ENCODE measurements around the gene TNFRSF12A.
"Not testable (repeated sequence)": the region's sequence is repeated elsewhere in the genome, so short reads cannot be mapped to it uniquely, and the experiment has no call there.

TNFRSF12A gene

DNA sequence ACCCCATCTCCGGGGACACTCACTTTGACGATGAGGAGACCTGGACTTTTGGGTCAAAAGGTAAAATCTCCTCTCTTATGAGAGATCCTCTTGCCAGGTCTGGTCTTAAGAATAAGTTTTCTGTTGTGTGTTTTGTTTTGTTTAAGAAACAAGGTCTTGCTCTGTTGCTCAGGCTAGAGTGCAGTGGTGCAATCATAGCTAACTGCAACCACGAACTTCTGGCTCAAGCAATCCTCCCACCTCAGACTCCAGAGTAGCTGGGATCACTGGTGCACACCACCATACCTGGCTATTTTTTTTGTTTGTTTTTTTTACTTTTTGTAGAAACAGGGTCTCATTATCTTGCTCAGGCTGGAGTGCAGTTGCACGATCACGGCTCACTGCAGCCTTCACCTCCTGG lies 30.3 kb downstream of the TNFRSF12A start:
- peaks cover 18% of the 10 kb centered on the region for H3K27me3 Mint-ChIP-seq
- peaks cover 79% of the 10 kb centered on the region for H3K4me1 Mint-ChIP-seq (ENCODE audit: low read depth)
- H3K4me3 Mint-ChIP-seq: no peak overlapping the region
- intact Hi-C loops (cut with micrococcal nuclease): no loop called here
- H3K27ac Mint-ChIP-seq: no peak overlapping the region
- H3K9me3 Mint-ChIP-seq: no peaks in the 10 kb centered on the region
- peaks cover 70% of the 10 kb centered on the region for H3K36me3 Mint-ChIP-seq (ENCODE audit: low read depth)

DNA sequence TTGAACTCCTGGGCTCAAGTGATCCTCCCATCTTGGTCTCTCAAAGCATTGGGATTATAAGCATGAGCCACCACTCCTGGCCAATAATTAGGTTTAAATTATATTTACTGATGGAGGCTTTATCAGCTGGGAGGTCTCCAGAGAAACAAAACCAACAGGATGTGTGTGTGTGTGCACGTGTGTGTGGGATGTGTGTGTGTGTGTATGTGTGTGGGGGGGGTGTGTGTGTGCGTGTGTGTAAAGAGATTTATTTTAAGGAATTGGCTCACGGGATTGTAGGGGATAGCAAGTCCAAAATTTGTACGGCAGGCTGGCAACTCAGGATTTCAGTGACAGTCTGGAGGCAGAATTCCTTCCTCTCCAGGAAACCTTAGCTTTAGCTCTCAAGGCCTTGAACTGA lies 30.8 kb downstream of the TNFRSF12A start:
- peaks cover 85% of the 10 kb centered on the region for H3K4me1 Mint-ChIP-seq (ENCODE audit: low read depth)
- H3K4me3 Mint-ChIP-seq: no peak overlapping the region
- H3K27ac Mint-ChIP-seq: no peak overlapping the region
- peaks cover 75% of the 10 kb centered on the region for H3K36me3 Mint-ChIP-seq (ENCODE audit: low read depth)
- intact Hi-C loops (cut with micrococcal nuclease): no loop called here
- H3K27me3 Mint-ChIP-seq: peaks cover 18% of the 10 kb centered on the region
- no peaks in the 10 kb centered on the region for H3K9me3 Mint-ChIP-seq

DNA sequence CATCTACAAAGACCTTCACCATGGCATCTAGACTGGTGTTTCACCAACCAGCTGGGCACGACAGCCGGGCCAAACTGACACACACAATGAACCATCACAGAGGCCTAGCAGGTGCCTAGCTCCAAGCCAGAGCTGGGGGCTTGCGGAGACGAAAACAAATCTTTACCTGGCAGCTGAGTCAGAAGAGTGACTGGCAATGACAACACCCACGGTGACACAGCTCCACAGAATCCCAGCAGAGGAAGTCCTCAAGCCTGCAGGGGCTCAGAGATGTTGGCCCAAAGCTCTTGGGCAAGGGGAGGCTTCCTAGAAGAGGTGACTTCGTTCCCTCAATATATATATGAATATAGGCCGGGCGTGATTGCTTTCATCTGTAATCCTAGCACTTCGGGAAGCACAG lies 31.3 kb downstream of the TNFRSF12A start:
- H3K4me1 Mint-ChIP-seq (ENCODE audit: low read depth): peaks cover 89% of the 10 kb centered on the region
- H3K36me3 Mint-ChIP-seq (ENCODE audit: low read depth): peaks cover 75% of the 10 kb centered on the region
- H3K27ac Mint-ChIP-seq: no peak overlapping the region
- peaks cover 18% of the 10 kb centered on the region for H3K27me3 Mint-ChIP-seq
- H3K4me3 Mint-ChIP-seq: no peak overlapping the region
- intact Hi-C loops (cut with micrococcal nuclease): no loop called here
- H3K9me3 Mint-ChIP-seq: no peaks in the 10 kb centered on the region

DNA sequence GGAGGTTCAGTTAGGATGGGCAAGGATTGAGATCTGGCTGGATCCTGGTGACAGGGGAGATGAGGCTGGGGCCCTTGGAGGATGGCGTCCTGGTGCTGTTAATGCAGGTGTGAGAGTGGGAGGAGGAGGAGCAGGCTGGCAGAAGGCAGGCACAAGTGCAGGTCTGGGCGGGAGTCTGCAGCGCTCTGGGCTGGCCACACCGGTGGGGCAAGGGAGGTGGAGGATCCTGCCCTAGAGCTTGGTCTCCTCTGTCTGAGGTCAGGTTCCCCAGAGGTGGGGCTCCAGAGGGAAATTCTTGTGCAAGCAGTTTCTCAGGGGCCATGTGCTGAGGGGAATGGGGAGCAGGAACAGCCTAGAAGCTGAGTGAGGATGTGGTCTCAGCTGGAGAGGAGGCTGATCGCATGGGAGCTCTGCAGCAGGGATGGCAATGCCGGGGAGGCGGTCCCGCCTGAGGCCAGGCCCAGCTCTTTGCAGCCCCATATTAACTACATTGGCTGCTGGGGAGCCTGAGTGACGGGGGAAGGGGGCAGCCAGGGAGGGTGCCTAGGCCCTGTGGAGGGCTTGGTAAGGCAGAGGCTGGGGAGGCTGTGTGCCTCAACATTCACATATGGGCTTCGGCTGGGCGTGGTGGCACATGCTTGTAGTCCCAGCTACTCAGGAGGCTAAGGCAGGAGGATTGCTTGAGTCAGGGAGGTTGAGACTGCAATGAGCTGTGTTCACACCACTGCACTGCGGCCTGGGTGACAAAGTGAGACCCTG lies 32.6 kb downstream of the TNFRSF12A start:
- Mint-ChIP-seq H3K4me3 (peak overlapping the region; percentile 4), H3K4me1 (ENCODE audit: low read depth) (peaks cover 91% of the 10 kb centered on the region), H3K27me3 (peaks cover 14% of the 10 kb centered on the region), H3K36me3 (ENCODE audit: low read depth) (peaks cover 80% of the 10 kb centered on the region), H3K27ac (peak overlapping the region; percentile 36)
- intact Hi-C loops (cut with micrococcal nuclease); H3K9me3 Mint-ChIP-seq: not testable (repeated sequence)

DNA sequence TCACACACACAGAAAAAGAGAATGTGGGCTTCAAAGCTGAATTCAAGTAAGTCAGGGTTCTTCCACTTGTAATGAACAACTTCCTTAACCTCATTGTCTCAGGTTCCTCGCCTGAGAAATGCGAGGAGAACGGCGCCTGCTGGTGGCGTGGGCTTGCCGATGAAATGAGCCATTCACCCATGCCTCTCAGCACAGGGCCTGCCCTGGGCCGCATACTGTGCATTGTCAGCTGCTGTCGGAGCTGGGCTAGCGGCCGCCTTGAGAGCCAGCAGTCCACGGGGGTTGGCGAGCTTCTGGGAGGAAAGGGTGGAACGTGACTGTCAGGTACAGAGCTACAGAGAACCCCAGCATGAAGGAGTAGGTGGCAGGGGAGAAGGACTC lies 33.2 kb downstream of the TNFRSF12A start:
- H3K27ac Mint-ChIP-seq; H3K9me3 Mint-ChIP-seq; H3K4me3 Mint-ChIP-seq; intact Hi-C loops (cut with micrococcal nuclease): not testable (repeated sequence)
- Mint-ChIP-seq H3K4me1 (ENCODE audit: low read depth) (peaks cover 87% of the 10 kb centered on the region), H3K27me3 (peaks cover 14% of the 10 kb centered on the region), H3K36me3 (ENCODE audit: low read depth) (peaks cover 78% of the 10 kb centered on the region)

DNA sequence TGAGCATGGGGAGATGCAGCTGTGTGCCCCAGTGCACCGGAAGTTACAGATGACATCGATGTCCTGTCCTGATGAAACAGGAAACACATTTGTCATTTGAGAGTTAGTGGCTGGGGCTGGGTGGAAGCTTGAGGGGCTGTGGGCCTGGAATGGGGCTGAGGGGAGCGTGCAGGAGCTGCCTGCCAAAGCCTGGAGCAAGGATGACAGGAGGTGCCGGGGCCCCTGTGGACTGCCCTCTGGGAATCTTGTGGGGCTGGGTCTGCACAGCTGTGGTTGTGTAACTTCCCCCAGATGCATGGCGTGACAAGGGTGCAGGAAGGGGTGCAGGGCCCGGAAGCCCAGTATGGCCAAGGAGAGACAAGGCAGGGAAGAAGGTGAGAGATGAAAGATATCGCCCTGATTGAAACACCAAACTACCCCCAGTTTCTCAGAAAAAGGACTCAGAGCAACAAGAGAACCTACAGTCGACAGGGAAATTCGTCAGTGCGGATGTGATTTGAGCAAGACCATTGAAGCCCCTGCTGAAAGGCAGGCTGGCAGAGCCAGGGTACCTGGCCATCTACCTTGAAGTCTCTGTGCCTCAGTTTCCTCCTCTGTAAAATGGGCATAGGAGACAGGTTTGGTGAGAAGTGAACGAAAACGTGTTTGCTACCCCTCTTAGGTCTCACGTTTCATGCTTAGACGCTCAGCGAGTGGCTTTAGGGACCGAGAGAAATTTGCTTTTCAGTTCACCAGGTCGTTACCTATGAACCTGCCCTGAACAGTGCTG lies 35.0 kb downstream of the TNFRSF12A start:
- Mint-ChIP-seq H3K9me3 (no peaks in the 10 kb centered on the region), H3K4me1 (ENCODE audit: low read depth) (peaks cover 86% of the 10 kb centered on the region), H3K36me3 (ENCODE audit: low read depth) (peaks cover 60% of the 10 kb centered on the region), H3K4me3 (no peak overlapping the region), H3K27ac (no peak overlapping the region), H3K27me3 (peaks cover 9% of the 10 kb centered on the region)
- intact Hi-C loops (cut with micrococcal nuclease): no loop called here

DNA sequence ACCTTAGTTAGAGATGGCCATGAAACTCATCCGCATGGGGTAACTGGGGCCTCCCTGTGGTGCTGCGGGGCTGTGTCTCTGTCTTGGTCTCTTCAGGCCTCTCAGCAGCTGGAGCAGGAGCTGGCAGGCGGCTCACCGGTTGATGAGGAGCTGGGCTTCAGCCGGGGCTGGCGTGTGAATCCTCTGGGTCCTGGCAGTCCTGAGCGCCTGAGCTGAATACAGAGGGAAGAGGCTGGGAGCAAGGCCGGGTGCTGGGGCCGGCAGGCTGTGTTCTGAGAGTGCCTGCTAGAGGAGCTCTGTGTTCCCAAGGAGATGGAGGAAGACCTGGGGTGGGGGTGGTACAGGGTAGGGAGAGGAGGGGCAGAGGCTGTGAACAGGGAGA lies 35.6 kb downstream of the TNFRSF12A start:
- H3K27me3 Mint-ChIP-seq; H3K4me3 Mint-ChIP-seq; H3K9me3 Mint-ChIP-seq; intact Hi-C loops (cut with micrococcal nuclease); H3K27ac Mint-ChIP-seq: not testable (repeated sequence)
- peaks cover 86% of the 10 kb centered on the region for H3K4me1 Mint-ChIP-seq (ENCODE audit: low read depth)
- H3K36me3 Mint-ChIP-seq (ENCODE audit: low read depth): peaks cover 54% of the 10 kb centered on the region

DNA sequence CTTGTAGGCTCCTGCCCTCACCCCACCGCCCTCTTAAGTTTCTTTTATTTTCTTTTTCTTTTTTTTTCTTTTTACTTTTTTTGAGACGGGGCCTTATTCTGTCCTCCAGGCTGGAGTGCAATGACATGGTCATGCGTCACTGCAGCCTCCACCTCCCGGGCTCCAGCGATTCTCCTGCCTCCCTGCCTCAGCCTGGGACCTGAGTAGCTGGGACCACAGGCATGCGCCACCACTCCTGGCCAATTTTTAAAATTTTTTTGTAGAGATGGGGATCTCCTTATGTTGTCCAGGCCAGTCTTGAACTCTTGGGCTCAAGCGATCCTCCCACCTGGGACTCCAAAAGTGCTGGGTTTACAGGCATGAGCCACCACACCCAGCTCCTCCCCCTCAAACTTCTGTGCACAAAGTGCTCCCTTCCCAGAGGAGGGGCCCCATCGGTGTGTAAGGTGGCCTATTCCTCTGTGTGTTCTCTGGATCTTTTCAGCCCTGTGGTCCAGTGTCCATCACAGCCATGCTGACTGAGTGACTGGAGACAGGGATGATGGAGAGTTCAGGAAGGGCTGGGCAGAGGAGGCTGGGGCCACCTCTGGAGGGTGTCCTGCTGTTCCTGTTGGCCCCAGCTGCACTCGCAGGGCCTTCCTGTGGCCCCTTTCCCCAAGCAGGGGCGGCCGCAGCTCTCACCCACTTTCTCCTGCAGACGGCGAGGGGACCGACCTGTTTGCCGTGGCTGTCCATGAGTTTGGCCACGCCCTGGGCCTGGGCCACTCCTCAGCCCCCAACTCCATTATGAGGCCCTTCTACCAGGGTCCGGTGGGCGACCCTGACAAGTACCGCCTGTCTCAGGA lies 36.4 kb downstream of the TNFRSF12A start:
- Mint-ChIP-seq H3K36me3 (ENCODE audit: low read depth) (peaks cover 46% of the 10 kb centered on the region), H3K27me3 (peaks cover 5% of the 10 kb centered on the region)

DNA sequence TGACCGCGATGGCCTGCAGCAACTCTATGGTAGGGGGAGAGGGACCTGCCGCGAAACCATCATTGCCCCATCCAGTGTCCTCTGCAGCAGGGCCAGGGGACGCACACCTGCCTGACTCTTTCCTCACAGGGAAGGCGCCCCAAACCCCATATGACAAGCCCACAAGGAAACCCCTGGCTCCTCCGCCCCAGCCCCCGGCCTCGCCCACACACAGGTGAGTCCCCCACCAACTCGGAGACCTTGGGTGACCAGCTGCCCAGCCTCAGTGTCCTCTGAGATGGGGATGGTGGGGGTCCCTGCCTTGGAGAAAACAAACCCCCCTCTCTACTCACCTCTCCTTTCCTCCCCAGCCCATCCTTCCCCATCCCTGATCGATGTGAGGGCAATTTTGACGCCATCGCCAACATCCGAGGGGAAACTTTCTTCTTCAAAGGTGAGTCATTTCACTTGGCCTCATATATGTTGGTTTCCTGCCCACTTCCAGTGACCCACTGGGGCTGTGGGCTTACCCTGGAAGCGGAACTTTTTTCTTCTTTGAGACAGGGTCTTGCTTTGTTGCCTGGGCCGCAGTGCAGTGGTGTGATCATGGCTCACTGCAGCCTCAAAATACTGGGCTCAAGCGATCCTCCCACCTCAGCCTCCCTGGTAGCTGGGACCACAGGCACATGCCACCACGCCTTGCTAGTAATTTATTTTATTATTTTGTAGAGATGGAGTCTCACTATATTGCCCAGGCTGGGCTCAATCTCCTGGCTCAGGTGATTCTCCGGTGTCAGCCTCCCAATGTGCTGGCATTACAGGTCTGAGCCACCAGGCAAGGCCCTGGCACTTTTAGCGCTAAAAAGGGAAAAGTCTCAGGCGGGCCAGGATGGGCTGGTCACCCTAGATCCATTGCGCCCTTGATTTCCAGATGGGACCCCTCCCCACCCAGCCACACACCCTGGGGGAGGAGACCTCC lies 37.3 kb downstream of the TNFRSF12A start:
- Mint-ChIP-seq H3K27ac (no peak overlapping the region), H3K4me3 (no peak overlapping the region), H3K36me3 (ENCODE audit: low read depth) (peaks cover 39% of the 10 kb centered on the region), H3K27me3 (peaks cover 2% of the 10 kb centered on the region), H3K9me3 (no peaks in the 10 kb centered on the region), H3K4me1 (ENCODE audit: low read depth) (peaks cover 77% of the 10 kb centered on the region)
- intact Hi-C loops (cut with micrococcal nuclease): no loop called here

More for the DNA sequence above, 36.4 kb downstream of the TNFRSF12A start:
- intact Hi-C loops (cut with micrococcal nuclease): no loop called here
- H3K27ac Mint-ChIP-seq: no peak overlapping the region
- H3K4me3 Mint-ChIP-seq: no peak overlapping the region
- peaks cover 79% of the 10 kb centered on the region for H3K4me1 Mint-ChIP-seq (ENCODE audit: low read depth)
- no peaks in the 10 kb centered on the region for H3K9me3 Mint-ChIP-seq

DNA sequence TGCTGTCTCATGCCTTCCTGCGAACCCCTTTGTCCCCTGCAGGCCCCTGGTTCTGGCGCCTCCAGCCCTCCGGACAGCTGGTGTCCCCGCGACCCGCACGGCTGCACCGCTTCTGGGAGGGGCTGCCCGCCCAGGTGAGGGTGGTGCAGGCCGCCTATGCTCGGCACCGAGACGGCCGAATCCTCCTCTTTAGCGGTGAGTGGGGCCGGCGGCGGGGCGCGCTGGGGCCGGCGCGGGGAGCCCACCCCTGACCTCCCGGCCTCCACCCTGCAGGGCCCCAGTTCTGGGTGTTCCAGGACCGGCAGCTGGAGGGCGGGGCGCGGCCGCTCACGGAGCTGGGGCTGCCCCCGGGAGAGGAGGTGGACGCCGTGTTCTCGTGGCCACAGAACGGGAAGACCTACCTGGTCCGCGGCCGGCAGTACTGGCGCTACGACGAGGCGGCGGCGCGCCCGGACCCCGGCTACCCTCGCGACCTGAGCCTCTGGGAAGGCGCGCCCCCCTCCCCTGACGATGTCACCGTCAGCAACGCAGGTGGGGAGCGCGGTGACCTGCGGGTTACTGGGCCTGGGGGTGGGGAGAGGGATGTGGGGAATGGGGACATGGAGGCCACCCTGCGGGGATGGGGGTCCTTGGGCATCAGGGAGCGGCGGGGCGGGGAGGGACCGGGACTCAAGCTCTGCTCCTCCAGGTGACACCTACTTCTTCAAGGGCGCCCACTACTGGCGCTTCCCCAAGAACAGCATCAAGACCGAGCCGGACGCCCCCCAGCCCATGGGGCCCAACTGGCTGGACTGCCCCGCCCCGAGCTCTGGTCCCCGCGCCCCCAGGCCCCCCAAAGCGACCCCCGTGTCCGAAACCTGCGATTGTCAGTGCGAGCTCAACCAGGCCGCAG lies 38.2 kb downstream of the TNFRSF12A start:
- peaks cover 37% of the 10 kb centered on the region for H3K36me3 Mint-ChIP-seq (ENCODE audit: low read depth)
- peaks cover 71% of the 10 kb centered on the region for H3K4me1 Mint-ChIP-seq (ENCODE audit: low read depth)
- H3K27me3 Mint-ChIP-seq: peaks cover 2% of the 10 kb centered on the region
- no peaks in the 10 kb centered on the region for H3K9me3 Mint-ChIP-seq
- intact Hi-C loops (cut with micrococcal nuclease): loop anchor here (1.0 kb wide), 3 partner anchors 36 to 108 kb away; no protein-coding TSS in a partner anchor
- H3K27ac Mint-ChIP-seq: peak overlapping the region; percentile 95
- peak overlapping the region; percentile 81 for H3K4me3 Mint-ChIP-seq

DNA sequence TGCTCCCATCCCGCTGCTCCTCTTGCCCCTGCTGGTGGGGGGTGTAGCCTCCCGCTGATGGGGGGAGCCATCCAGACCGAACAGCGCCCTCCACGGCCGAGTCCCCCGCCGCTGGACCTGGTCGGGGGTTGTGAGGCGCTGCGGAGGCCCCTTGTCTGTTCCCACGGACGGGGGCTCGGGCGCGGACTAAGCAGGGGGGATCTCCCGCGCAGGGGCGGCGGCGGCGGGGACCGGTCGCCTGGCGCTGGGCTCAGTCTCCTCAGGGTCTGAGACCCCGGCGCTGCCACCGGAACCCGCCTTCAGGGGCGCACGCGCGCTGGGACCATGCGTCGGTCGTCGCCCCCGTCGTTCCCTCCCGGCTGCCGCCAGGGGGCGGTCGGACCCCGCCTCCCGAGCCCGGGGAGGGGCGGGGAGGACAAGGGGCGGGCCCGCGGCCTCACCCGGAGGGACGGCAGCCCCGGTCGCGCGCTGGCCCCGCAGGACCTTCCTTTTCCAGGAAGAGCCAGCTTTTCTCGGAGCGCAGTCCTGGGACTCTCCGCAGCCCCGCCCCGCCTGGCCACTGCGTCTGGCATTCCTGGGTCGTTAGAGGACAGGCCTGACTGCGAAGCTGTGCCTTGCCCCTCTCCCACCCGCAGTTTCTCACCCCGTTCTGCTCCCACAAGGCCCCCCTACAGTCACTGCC lies 39.0 kb downstream of the TNFRSF12A start:
- no peaks in the 10 kb centered on the region for H3K9me3 Mint-ChIP-seq
- intact Hi-C loops (cut with micrococcal nuclease): loop anchor here (1.0 kb wide), 3 partner anchors 35 to 107 kb away; no protein-coding TSS in a partner anchor
- H3K36me3 Mint-ChIP-seq (ENCODE audit: low read depth): peaks cover 29% of the 10 kb centered on the region
- H3K4me3 Mint-ChIP-seq: peak overlapping the region; percentile 81
- peaks cover 63% of the 10 kb centered on the region for H3K4me1 Mint-ChIP-seq (ENCODE audit: low read depth)
- peak overlapping the region; percentile 95 for H3K27ac Mint-ChIP-seq
- peaks cover 2% of the 10 kb centered on the region for H3K27me3 Mint-ChIP-seq

DNA sequence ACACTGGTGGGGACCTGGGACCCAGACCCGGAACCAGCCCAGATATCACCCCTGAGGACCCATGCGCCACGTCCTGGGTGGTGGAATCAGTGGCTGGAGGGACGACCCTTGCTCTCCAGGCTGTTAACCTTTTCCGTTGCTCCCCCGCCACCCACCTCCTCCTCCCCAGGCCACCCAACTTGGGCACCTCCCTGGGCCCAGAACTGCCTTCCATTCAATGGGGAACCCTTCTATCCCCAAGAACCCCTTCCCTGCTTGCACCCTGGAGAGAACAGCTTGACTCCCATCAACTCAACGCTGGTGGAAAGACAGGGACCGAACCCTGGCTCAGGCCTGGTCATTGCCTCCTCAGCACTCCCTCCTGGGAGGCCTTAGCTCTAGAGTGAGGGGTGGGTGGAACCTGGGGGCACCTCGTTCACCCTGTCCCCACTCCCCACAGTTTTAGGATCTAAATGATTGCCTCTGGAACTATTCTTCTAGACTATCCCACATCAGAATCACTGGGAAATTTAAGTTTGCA lies 39.6 kb downstream of the TNFRSF12A start:
- intact Hi-C loops (cut with micrococcal nuclease): loop anchor here (1.0 kb wide), 3 partner anchors 35 to 107 kb away; no protein-coding TSS in a partner anchor
- peaks cover 59% of the 10 kb centered on the region for H3K4me1 Mint-ChIP-seq (ENCODE audit: low read depth)
- H3K27me3 Mint-ChIP-seq: peaks cover 3% of the 10 kb centered on the region
- peaks cover 23% of the 10 kb centered on the region for H3K36me3 Mint-ChIP-seq (ENCODE audit: low read depth)
- H3K4me3 Mint-ChIP-seq: peak overlapping the region; percentile 63
- no peaks in the 10 kb centered on the region for H3K9me3 Mint-ChIP-seq
- H3K27ac Mint-ChIP-seq: peak overlapping the region; percentile 95
